Motor neuron (in vitro differentiated cells): Measurements from ENCODE around the gene CACNB4. TPM values are rescaled to one million over a fixed set of nuclear protein-coding genes. Genes with fewer than 3 reads are reported as not detected.
"Not testable (repeated sequence)": the region's sequence is repeated elsewhere in the genome, so short reads cannot be mapped to it uniquely, and the experiment has no call there.

Source experiments
- ATAC-seq, 8 experiments: fragments of 200-7000 bp; cut with Tn5 transposase; replicated peaks in 6 of 8; 2 replicates each; pipeline ENCODE4 v1.8.0; 2021; ENCODE audit warnings: mild to moderate bottlenecking in 8 of 8, moderate library complexity in 8 of 8
- H3K27ac ChIP-seq, 2 donors: fragments of 250-450 bp; sonication (Bioruptor Pico); 2 replicates each; pipeline ENCODE4 v1.9.0; 2021; ENCODE audit warnings: antibody characterized with exemption in 2 of 2, mild to moderate bottlenecking in 2 of 2, moderate library complexity in 1 of 2
- H3K4me1 ChIP-seq, 2 donors: fragments of 250-450 bp; sonication (Bioruptor Pico); replicated peaks in 1 of 2; 2 replicates each; pipeline ENCODE4 v1.6.1; 2021; ENCODE audit warnings: antibody characterized with exemption in 2 of 2, mild to moderate bottlenecking in 2 of 2, moderate library complexity in 1 of 2
- H3K4me3 ChIP-seq, 5 donors: fragments of 250-450 bp; sonication (Bioruptor Pico); 2 replicates each; pipeline ENCODE4 v1.9.0; 2021; ENCODE audit warnings: antibody characterized with exemption in 5 of 5, mild to moderate bottlenecking in 5 of 5, moderate library complexity in 4 of 5
- WGBS, 10 experiments: fragments of 450-650 bp; shearing (Covaris generic); methylation state at CpG; one replicate each; pipeline ENCODE4 v1.0.0; 2022; 5-methylcytosine and 5-hydroxymethylcytosine counted together
- in situ Hi-C, 9 experiments: fragments of 400-800 bp; cut with MboI; loops; one replicate each; pipeline ENCODE4 v1.15.0; 2021; ENCODE audit warnings: low sequenced_read_pairs in 9 of 9, low pct_unique_long_range_greater_than_20kb in 2 of 9; ENCODE audit not compliant: unreplicated experiment in 9 of 9
- total RNA-seq, 8 experiments: library from RNA; unstranded; fragments of 300-600 nt; gene quantifications; 2 replicates each; pipeline versions ENCODE4 v1.2.3 to v1.2.4, GENCODE V29; 2022

The CACNB4 gene
- total RNA-seq, 8 experiments from 2014 or later: 6.7 to 116 (median 19.0) TPM

- Histone ChIP-seq H3K4me1 (no peaks in the 10 kb centered on the region), H3K4me3 (no peak overlapping the region), H3K27ac (no peak overlapping the region)
- 50 to 94% (median 85%) methylated on average over 1 to 2 of the region's 2 CpGs; no CpG with 5 or more reads in 1 of the 10 experiments for WGBS, 10 experiments
- in situ Hi-C loops: no loop called here
- peak in 2 of 8 experiments; percentile 40 to 73 for ATAC-seq
These were observed 219.9 kb downstream of the CACNB4 start for GRCh38 chr2:151878655-151879563.

- H3K27ac ChIP-seq: no peak overlapping the region
- H3K4me3 ChIP-seq: no peak overlapping the region
- ATAC-seq: peak in 3 of 8 experiments; percentile 43 to 76 (median 53)
- no peaks in the 10 kb centered on the region for H3K4me1 ChIP-seq
- in situ Hi-C loops: no loop called here
These were observed 220.6 kb downstream of the CACNB4 start for GRCh38 chr2:151878204-151878603.

- H3K4me1 ChIP-seq, H3K4me3 ChIP-seq, in situ Hi-C loops, H3K27ac ChIP-seq, ATAC-seq: not testable (repeated sequence)
- no CpG with 5 or more reads among the region's 34 CpGs for WGBS, 10 experiments
These were observed 223.2 kb downstream of the CACNB4 start for GRCh38 chr2:151875631-151876030.

- no peak for ATAC-seq
- WGBS, 10 experiments: 38 to 100% (median 91%) methylated on average over 1 to 3 of the region's 3 CpGs; no CpG with 5 or more reads in 1 of the 10 experiments
These were observed 226.4 kb downstream of the CACNB4 start for GRCh38 chr2:151872463-151872862.

GRCh38 chr2:151869291-151869690 is 229.6 kb downstream of the CACNB4 start:
- Histone ChIP-seq H3K4me1 (no peaks in the 10 kb centered on the region), H3K27ac (no peak overlapping the region), H3K4me3 (no peak overlapping the region)
- in situ Hi-C loops: no loop called here
- 40 to 100% (median 66%) methylated on average over 1 to 3 of the region's 5 CpGs; no CpG with 5 or more reads in 2 of the 10 experiments for WGBS, 10 experiments
- ATAC-seq: peak in 1 of 8 experiments; percentile 80

More at GRCh38 chr2:151872463-151872862, 226.4 kb downstream of the CACNB4 start:
- Histone ChIP-seq H3K4me1 (no peaks in the 10 kb centered on the region), H3K4me3 (no peak overlapping the region), H3K27ac (no peak overlapping the region)
- in situ Hi-C loops: no loop called here

GRCh38 chr2:151862700-151863099 is 236.1 kb downstream of the CACNB4 start:
- H3K4me3 ChIP-seq: no peak overlapping the region
- WGBS, 10 experiments: 77 to 100% (median 92%) methylated on average over 1 to 5 of the region's 5 CpGs; no CpG with 5 or more reads in 1 of the 10 experiments
- in situ Hi-C loops: no loop called here
- H3K27ac ChIP-seq: no peak overlapping the region
- H3K4me1 ChIP-seq: no peaks in the 10 kb centered on the region
- ATAC-seq: no peak

GRCh38 chr2:151861174-151861573 is 237.7 kb downstream of the CACNB4 start:
- no peak overlapping the region for H3K27ac ChIP-seq
- 0 to 100% (median 70%) methylated on average over 1 to 4 of the region's 4 CpGs; no CpG with 5 or more reads in 1 of the 10 experiments for WGBS, 10 experiments
- in situ Hi-C loops: no loop called here
- no peaks in the 10 kb centered on the region for H3K4me1 ChIP-seq
- ATAC-seq: peak in 3 of 8 experiments; percentile 71 to 92 (median 88)
- H3K4me3 ChIP-seq: no peak overlapping the region

- Histone ChIP-seq H3K27ac (no peak overlapping the region), H3K4me3 (no peak overlapping the region), H3K4me1 (no peaks in the 10 kb centered on the region)
- in situ Hi-C loops: no loop called here
- peak in 2 of 8 experiments; percentile 15 to 35 for ATAC-seq
- 56 to 100% (median 77%) methylated on average over 1 to 5 of the region's 5 CpGs; no CpG with 5 or more reads in 2 of the 10 experiments for WGBS, 10 experiments
These were observed 238.2 kb downstream of the CACNB4 start for GRCh38 chr2:151860613-151861146.

- H3K4me1 ChIP-seq: no peaks in the 10 kb centered on the region
- ATAC-seq: no peak
- in situ Hi-C loops: no loop called here
- H3K4me3 ChIP-seq: no peak overlapping the region
- WGBS, 10 experiments: 20 to 97% (median 83%) methylated on average over 1 to 4 of the region's 4 CpGs; no CpG with 5 or more reads in 2 of the 10 experiments
- no peak overlapping the region for H3K27ac ChIP-seq
These were observed 238.6 kb downstream of the CACNB4 start for GRCh38 chr2:151860210-151860609.

GRCh38 chr2:151857650-151858049 is 241.2 kb downstream of the CACNB4 start:
- Histone ChIP-seq H3K4me3 (no peak overlapping the region), H3K4me1 (peaks cover 1 to 3% of the 10 kb centered on the region in 2 donors), H3K27ac (no peak overlapping the region)
- in situ Hi-C loops: no loop called here
- no peak for ATAC-seq

- Histone ChIP-seq H3K4me1 (peaks cover 3 to 6% of the 10 kb centered on the region in 2 donors), H3K27ac (no peak overlapping the region), H3K4me3 (no peak overlapping the region)
- in situ Hi-C loops: no loop called here
- WGBS, 10 experiments: 44 to 100% (median 86%) methylated on average over 1 to 3 of the region's 3 CpGs; no CpG with 5 or more reads in 1 of the 10 experiments
- no peak for ATAC-seq
These were observed 243.7 kb downstream of the CACNB4 start for GRCh38 chr2:151855111-151855510.

- Histone ChIP-seq H3K4me3 (no peak overlapping the region), H3K27ac (no peak overlapping the region), H3K4me1 (peaks cover 3 to 6% of the 10 kb centered on the region in 2 donors)
- 49 to 93% (median 85%) methylated on average over 1 to 3 of the region's 3 CpGs; no CpG with 5 or more reads in 1 of the 10 experiments for WGBS, 10 experiments
- ATAC-seq: peak in 3 of 8 experiments; percentile 7 to 73 (median 36)
- in situ Hi-C loops: no loop called here
These were observed 245.6 kb downstream of the CACNB4 start for GRCh38 chr2:151853070-151853758.
